SKM-1 (cell line): ENCODE measurements around the gene VENTX.

Experiments used
- DNase-seq: peaks from one replicate; lab custom pipeline; 2025; ENCODE audit not compliant: unreplicated experiment; lab: John Stamatoyannopoulos, UW

The VENTX gene

GRCh38 chr10:133201948-133202725, 35.5 kb upstream of the VENTX start:
- DNase-seq, result no peak

- DNase-seq, result no peak
These were observed 34.6 kb upstream of the VENTX start for GRCh38 chr10:133202778-133203651.

- DNase-seq, result no peak
These were observed 33.9 kb upstream of the VENTX start for GRCh38 chr10:133203652-133204195.

GRCh38 chr10:133204226-133205015, 33.2 kb upstream of the VENTX start:
- DNase-seq, result no peak

- no peak for DNase-seq
These were observed 32.5 kb upstream of the VENTX start for GRCh38 chr10:133205146-133205545.

- DNase-seq, result no peak
These were observed 31.2 kb upstream of the VENTX start for GRCh38 chr10:133206356-133207040.

GRCh38 chr10:133207041-133207600, 30.5 kb upstream of the VENTX start:
- no peak for DNase-seq

GRCh38 chr10:133207627-133208026, 30.0 kb upstream of the VENTX start:
- DNase-seq, result no peak

- no peak for DNase-seq
These were observed 29.2 kb upstream of the VENTX start for GRCh38 chr10:133208466-133208865.

- no peak for DNase-seq
These were observed 28.5 kb upstream of the VENTX start for GRCh38 chr10:133209117-133209516.

- no peak for DNase-seq
These were observed 28.0 kb upstream of the VENTX start for GRCh38 chr10:133209641-133210040.

- no peak for DNase-seq
These were observed 27.1 kb upstream of the VENTX start for GRCh38 chr10:133210398-133211140.

- no peak for DNase-seq
These were observed 26.4 kb upstream of the VENTX start for GRCh38 chr10:133211141-133211830.

- DNase-seq, result no peak
These were observed 25.4 kb upstream of the VENTX start for GRCh38 chr10:133211959-133212852.

GRCh38 chr10:133212853-133213494, 24.7 kb upstream of the VENTX start:
- no peak for DNase-seq

- no peak for DNase-seq
These were observed 23.8 kb upstream of the VENTX start for GRCh38 chr10:133213641-133214467.
